Fibroblast of lung (primary cell): ENCODE data around the gene CNDP1.

Experiments used
- CTCF ChIP-seq, 2 donors: IDR thresholded peaks in 1 of 2; conservative IDR thresholded peaks in 1 of 2; 1 replicate in 1 of 2; 2 replicates in 1 of 2; pipeline ENCODE4 v1.5.1; 2011 to 2012; ENCODE audit warnings: low read length in 2 of 2, control low read depth in 1 of 2, inconsistent platforms in 1 of 2, low read depth in 1 of 2, mild to moderate bottlenecking in 1 of 2
- EZH2 ChIP-seq: IDR thresholded peaks from 2 replicates; pipeline ENCODE4 v1.5.1; 2012; ENCODE audit warnings: low read length, control low read depth, mild to moderate bottlenecking; ENCODE audit errors: missing control alignments

DNA sequence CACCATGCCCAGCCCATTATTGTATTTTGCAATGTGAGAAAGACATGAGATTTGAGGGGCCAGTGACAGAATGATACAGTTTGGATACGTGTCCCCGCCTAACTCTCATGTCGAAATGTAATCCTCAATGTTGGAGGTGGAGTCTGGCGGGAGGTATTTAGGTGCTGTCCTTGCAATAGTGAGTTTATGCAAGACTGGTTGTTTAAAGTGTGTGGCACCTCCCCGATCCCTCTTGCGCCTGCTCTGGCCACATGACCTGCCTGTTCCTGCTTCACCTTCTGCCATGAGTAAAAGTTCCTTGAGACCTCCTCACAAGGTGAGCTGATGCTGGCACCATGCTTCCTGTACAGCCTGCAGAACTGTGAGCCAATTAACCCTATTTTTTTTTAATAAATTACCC is 16.6 kb downstream of the CNDP1 start:
- TF ChIP-seq CTCF (conservative IDR thresholded peaks at IDR 0.05 in 1 of 2, IDR thresholded peaks at IDR 0.05 in 1 of 2; ENCODE audit: low read depth in 1 of 2, low read length in 2 of 2) (no peak), EZH2 (no peak)
